ENCODE data around the gene RNF4.
"Not testable (repeated sequence)": the region's sequence is repeated elsewhere in the genome, so short reads cannot be mapped to it uniquely, and the experiment has no call there.

RNF4 gene

GRCh38 chr4:2468456-2469191 is at the start of gene RNF4:
RNF4 (plus strand) TSS chr4:2469106; CDS start chr4:2490494, 21,388 bp downstream.
- DNase-seq = no peak

- DNase-seq = no peak
These were observed 49.1 kb upstream of the RNF4 start for GRCh38 chr4:2419814-2420213.

- DNase-seq = no peak
These were observed 47.0 kb upstream of the RNF4 start for GRCh38 chr4:2421928-2422327.

- no peak for DNase-seq
These were observed 45.8 kb upstream of the RNF4 start for GRCh38 chr4:2423066-2423465.

GRCh38 chr4:2423695-2424094 is 45.2 kb upstream of the RNF4 start:
- no peak for DNase-seq

- no peak for DNase-seq
These were observed 44.3 kb upstream of the RNF4 start for GRCh38 chr4:2424581-2424980.

GRCh38 chr4:2425386-2426068 is 43.4 kb upstream of the RNF4 start:
- no peak for DNase-seq

GRCh38 chr4:2426069-2426397 is 42.9 kb upstream of the RNF4 start:
- no peak for DNase-seq

- no peak for DNase-seq
These were observed 42.1 kb upstream of the RNF4 start for GRCh38 chr4:2426711-2427275.

- DNase-seq = no peak
These were observed 41.2 kb upstream of the RNF4 start for GRCh38 chr4:2427383-2428334.

GRCh38 chr4:2428496-2429213 is 40.3 kb upstream of the RNF4 start:
- DNase-seq = no peak

- not testable (repeated sequence) for DNase-seq
These were observed 38.8 kb upstream of the RNF4 start for GRCh38 chr4:2429945-2430757.

- no peak for DNase-seq
These were observed 36.9 kb upstream of the RNF4 start for GRCh38 chr4:2432004-2432403.

- no peak for DNase-seq
These were observed 35.8 kb upstream of the RNF4 start for GRCh38 chr4:2432991-2433530.

GRCh38 chr4:2433609-2434350 is 35.1 kb upstream of the RNF4 start:
- no peak for DNase-seq

GRCh38 chr4:2434420-2434819 is 34.5 kb upstream of the RNF4 start:
- no peak for DNase-seq

GRCh38 chr4:2436301-2436700 is 32.6 kb upstream of the RNF4 start:
- DNase-seq = no peak

- no peak for DNase-seq
These were observed 32.0 kb upstream of the RNF4 start for GRCh38 chr4:2436761-2437474.

GRCh38 chr4:2437475-2438215 is 31.3 kb upstream of the RNF4 start:
- DNase-seq = no peak
